Measurements from ENCODE around the gene RAI1.

Gene RAI1

GRCh38 chr17:17836818-17837379, 155.6 kb downstream of the RAI1 start, which contains the start of gene SREBF1:
Gene SREBF1 (minus strand): TSS chr17:17836986. CDS start chr17:17836817, 169 bp downstream.
- peak in 2 of 3 experiments; percentile 42 to 53 for DNase-seq

GRCh38 chr17:17837380-17837821, 156.1 kb downstream of the RAI1 start:
- DNase-seq = no peak

GRCh38 chr17:17837966-17838962, 157.0 kb downstream of the RAI1 start:
- peak in 2 of 3 experiments; percentile 13 to 15 for DNase-seq

GRCh38 chr17:17839791-17840707, 158.8 kb downstream of the RAI1 start:
- peak; percentile 68 to 81 (median 79) for DNase-seq

- DNase-seq = peak; percentile 9 to 46 (median 45)
These were observed 159.7 kb downstream of the RAI1 start for GRCh38 chr17:17840751-17841591.

GRCh38 chr17:17841601-17842025, 160.4 kb downstream of the RAI1 start:
- DNase-seq = peak in 2 of 3 experiments; percentile 62 to 74

GRCh38 chr17:17842111-17842876, 161.0 kb downstream of the RAI1 start:
- no peak for DNase-seq

- no peak for DNase-seq
These were observed 161.8 kb downstream of the RAI1 start for GRCh38 chr17:17843096-17843495.

GRCh38 chr17:17844079-17844478, 162.8 kb downstream of the RAI1 start:
- no peak for DNase-seq

- peak in 1 of 3 experiments; percentile 14 for DNase-seq
These were observed 163.2 kb downstream of the RAI1 start for GRCh38 chr17:17844500-17844899.

GRCh38 chr17:17845046-17845775, 164.0 kb downstream of the RAI1 start:
- peak in 1 of 3 experiments; percentile 55 for DNase-seq

- no peak for DNase-seq
These were observed 164.7 kb downstream of the RAI1 start for GRCh38 chr17:17846003-17846402.

GRCh38 chr17:17846645-17847044, 165.4 kb downstream of the RAI1 start:
- DNase-seq = no peak

GRCh38 chr17:17847118-17847689, 165.9 kb downstream of the RAI1 start:
- no peak for DNase-seq

- DNase-seq = no peak
These were observed 166.5 kb downstream of the RAI1 start for GRCh38 chr17:17847726-17848125.

GRCh38 chr17:17848311-17849082, 167.2 kb downstream of the RAI1 start:
- DNase-seq = no peak

- DNase-seq = peak; percentile 30 to 60 (median 39)
These were observed 168.0 kb downstream of the RAI1 start for GRCh38 chr17:17849147-17849820.

- DNase-seq = peak; percentile 30 to 60 (median 53)
These were observed 168.7 kb downstream of the RAI1 start for GRCh38 chr17:17849845-17850373.
